Measurements from ENCODE around the gene TMEM196. TPM values are rescaled to one million over a fixed set of nuclear protein-coding genes. Genes with fewer than 3 reads are reported as not detected.
A peak's percentile ranks its signal among the peaks of the same experiment; 100 is the strongest.

Gene TMEM196
- total RNA-seq (not detected), polyA plus RNA-seq (not detected)

GRCh38 chr7:19772841-19773760 is at the start of gene TMEM196:
Gene TMEM196, minus strand, starts transcription at chr7:19773617. Its CDS starts 921 bp downstream, at chr7:19772696.
- ChIA-PET POLR2A (no interaction called here), CTCF (interaction anchor here (1.0 kb wide), 1 partner anchor 19 kb away, joined by 4 read pairs; no protein-coding TSS in a partner anchor)
- H3K27ac Mint-ChIP-seq, result peak within 1 kb of the TSS in 1 of 8 donors; percentile 34
- H3K4me3 Mint-ChIP-seq, result peak within 1 kb of the TSS in 4 of 7 donors; percentile 7 to 58 (median 32)
- peaks cover 26 to 44% of the 10 kb centered on the region in 2 donors for H3K27me3 Mint-ChIP-seq
- no peaks in the 10 kb centered on the region for H3K4me1 ChIP-seq (ENCODE audit: insufficient read depth, low read length)
- no peak for DNase-seq
- H3K4me1 Mint-ChIP-seq, result peaks cover 5 to 16% (median 15%) of the 10 kb centered on the region in 3 donors
- no peaks in the 10 kb centered on the region for H3K9me3 Mint-ChIP-seq
- H3K27me3 ChIP-seq (ENCODE audit: insufficient read depth, low read length, poor library complexity, severe bottlenecking), result peaks cover 18% of the 10 kb centered on the region
- no peaks in the 10 kb centered on the region for H3K36me3 Mint-ChIP-seq
- H3K9me3 ChIP-seq (ENCODE audit: low read length), result no peaks in the 10 kb centered on the region
- no peaks in the 10 kb centered on the region for H3K36me3 ChIP-seq (ENCODE audit: insufficient read depth, low read length)
- H3K4me3 ChIP-seq (ENCODE audit: low read length), result no peak within 1 kb of the TSS
- H3K27ac ChIP-seq (ENCODE audit: low read depth, low read length), result no peak within 1 kb of the TSS

GRCh38 chr7:19816128-19816527 is 42.7 kb upstream of the TMEM196 start:
- H3K9me3 ChIP-seq (ENCODE audit: low read length), result no peaks in the 10 kb centered on the region
- no peak overlapping the region for H3K27ac Mint-ChIP-seq
- DNase-seq, result no peak
- no peaks in the 10 kb centered on the region for H3K27me3 Mint-ChIP-seq
- no peak overlapping the region for H3K4me3 ChIP-seq (ENCODE audit: low read length)
- no peaks in the 10 kb centered on the region for H3K4me1 ChIP-seq (ENCODE audit: insufficient read depth, low read length)
- no peaks in the 10 kb centered on the region for H3K4me1 Mint-ChIP-seq
- H3K27me3 ChIP-seq (ENCODE audit: insufficient read depth, low read length, poor library complexity, severe bottlenecking), result no peaks in the 10 kb centered on the region
- H3K36me3 ChIP-seq (ENCODE audit: insufficient read depth, low read length), result no peaks in the 10 kb centered on the region
- no peaks in the 10 kb centered on the region for H3K36me3 Mint-ChIP-seq
- H3K9me3 Mint-ChIP-seq, result peaks cover 0 to 6% (median 0%) of the 10 kb centered on the region in 5 donors
- POLR2A ChIA-PET, result no interaction called here
- no peak overlapping the region for H3K4me3 Mint-ChIP-seq
- CTCF ChIA-PET, result no interaction called here
- no peak overlapping the region for H3K27ac ChIP-seq (ENCODE audit: low read depth, low read length)

- H3K9me3 ChIP-seq (ENCODE audit: low read length), result no peaks in the 10 kb centered on the region
- POLR2A ChIA-PET, result no interaction called here
- no peak for DNase-seq
- no peaks in the 10 kb centered on the region for H3K4me1 Mint-ChIP-seq
- H3K4me3 Mint-ChIP-seq, result no peak overlapping the region
- H3K27ac Mint-ChIP-seq, result no peak overlapping the region
- H3K27me3 Mint-ChIP-seq, result no peaks in the 10 kb centered on the region
- H3K36me3 Mint-ChIP-seq, result no peaks in the 10 kb centered on the region
- no peak overlapping the region for H3K4me3 ChIP-seq (ENCODE audit: low read length)
- H3K9me3 Mint-ChIP-seq, result peaks cover 0 to 6% (median 0%) of the 10 kb centered on the region in 5 donors
- CTCF ChIA-PET, result no interaction called here
- H3K36me3 ChIP-seq (ENCODE audit: insufficient read depth, low read length), result no peaks in the 10 kb centered on the region
- no peaks in the 10 kb centered on the region for H3K27me3 ChIP-seq (ENCODE audit: insufficient read depth, low read length, poor library complexity, severe bottlenecking)
- no peaks in the 10 kb centered on the region for H3K4me1 ChIP-seq (ENCODE audit: insufficient read depth, low read length)
- no peak overlapping the region for H3K27ac ChIP-seq (ENCODE audit: low read depth, low read length)
These were observed 42.1 kb upstream of the TMEM196 start for GRCh38 chr7:19815546-19815945.

- no peak overlapping the region for H3K27ac Mint-ChIP-seq
- H3K4me3 Mint-ChIP-seq, result no peak overlapping the region
- ChIA-PET CTCF (no interaction called here), POLR2A (no interaction called here)
- Histone ChIP-seq H3K9me3 (ENCODE audit: low read length) (no peaks in the 10 kb centered on the region), H3K27me3 (ENCODE audit: insufficient read depth, low read length, poor library complexity, severe bottlenecking) (no peaks in the 10 kb centered on the region), H3K4me1 (ENCODE audit: insufficient read depth, low read length) (no peaks in the 10 kb centered on the region), H3K27ac (ENCODE audit: low read depth, low read length) (no peak overlapping the region), H3K4me3 (ENCODE audit: low read length) (no peak overlapping the region), H3K36me3 (ENCODE audit: insufficient read depth, low read length) (no peaks in the 10 kb centered on the region)
- H3K9me3 Mint-ChIP-seq, result peaks cover 0 to 6% (median 0%) of the 10 kb centered on the region in 5 donors
- H3K4me1 Mint-ChIP-seq, result no peaks in the 10 kb centered on the region
- no peak for DNase-seq
- H3K36me3 Mint-ChIP-seq, result no peaks in the 10 kb centered on the region
- no peaks in the 10 kb centered on the region for H3K27me3 Mint-ChIP-seq
These were observed 41.4 kb upstream of the TMEM196 start for GRCh38 chr7:19814776-19815175.

GRCh38 chr7:19811386-19811785 is 38.0 kb upstream of the TMEM196 start:
- POLR2A ChIA-PET, result no interaction called here
- H3K36me3 Mint-ChIP-seq, result no peaks in the 10 kb centered on the region
- no peak for DNase-seq
- Histone ChIP-seq H3K4me3 (ENCODE audit: low read length) (no peak overlapping the region), H3K27me3 (ENCODE audit: insufficient read depth, low read length, poor library complexity, severe bottlenecking) (no peaks in the 10 kb centered on the region), H3K36me3 (ENCODE audit: insufficient read depth, low read length) (no peaks in the 10 kb centered on the region), H3K4me1 (ENCODE audit: insufficient read depth, low read length) (no peaks in the 10 kb centered on the region), H3K9me3 (ENCODE audit: low read length) (no peaks in the 10 kb centered on the region), H3K27ac (ENCODE audit: low read depth, low read length) (no peak overlapping the region)
- no peak overlapping the region for H3K4me3 Mint-ChIP-seq
- no peaks in the 10 kb centered on the region for H3K4me1 Mint-ChIP-seq
- H3K9me3 Mint-ChIP-seq, result peaks cover 0 to 5% (median 0%) of the 10 kb centered on the region in 5 donors
- H3K27ac Mint-ChIP-seq, result no peak overlapping the region
- CTCF ChIA-PET, result no interaction called here
- no peaks in the 10 kb centered on the region for H3K27me3 Mint-ChIP-seq

GRCh38 chr7:19798986-19799385 is 25.6 kb upstream of the TMEM196 start:
- POLR2A ChIA-PET, result no interaction called here
- no peaks in the 10 kb centered on the region for H3K4me1 ChIP-seq (ENCODE audit: insufficient read depth, low read length)

GRCh38 chr7:19783541-19783940 is 10.1 kb upstream of the TMEM196 start:
- no peaks in the 10 kb centered on the region for H3K27me3 Mint-ChIP-seq
- H3K4me3 Mint-ChIP-seq, result no peak overlapping the region
- no peaks in the 10 kb centered on the region for H3K4me1 Mint-ChIP-seq
- Histone ChIP-seq H3K36me3 (ENCODE audit: insufficient read depth, low read length) (no peaks in the 10 kb centered on the region), H3K27me3 (ENCODE audit: insufficient read depth, low read length, poor library complexity, severe bottlenecking) (no peaks in the 10 kb centered on the region), H3K4me3 (ENCODE audit: low read length) (no peak overlapping the region), H3K9me3 (ENCODE audit: low read length) (no peaks in the 10 kb centered on the region), H3K4me1 (ENCODE audit: insufficient read depth, low read length) (no peaks in the 10 kb centered on the region), H3K27ac (ENCODE audit: low read depth, low read length) (no peak overlapping the region)
- no peak for DNase-seq
- no peak overlapping the region for H3K27ac Mint-ChIP-seq
- POLR2A ChIA-PET, result no interaction called here
- H3K9me3 Mint-ChIP-seq, result peaks cover 0 to 12% (median 6%) of the 10 kb centered on the region in 5 donors
- H3K36me3 Mint-ChIP-seq, result no peaks in the 10 kb centered on the region
- CTCF ChIA-PET, result no interaction called here

More at GRCh38 chr7:19798986-19799385, 25.6 kb upstream of the TMEM196 start:
- no peak for DNase-seq
- H3K27ac Mint-ChIP-seq, result no peak overlapping the region
- Histone ChIP-seq H3K4me3 (ENCODE audit: low read length) (no peak overlapping the region), H3K9me3 (ENCODE audit: low read length) (no peaks in the 10 kb centered on the region), H3K27me3 (ENCODE audit: insufficient read depth, low read length, poor library complexity, severe bottlenecking) (no peaks in the 10 kb centered on the region), H3K27ac (ENCODE audit: low read depth, low read length) (no peak overlapping the region), H3K36me3 (ENCODE audit: insufficient read depth, low read length) (no peaks in the 10 kb centered on the region)
- no peak overlapping the region for H3K4me3 Mint-ChIP-seq
- H3K9me3 Mint-ChIP-seq, result peaks cover 0 to 4% (median 0%) of the 10 kb centered on the region in 5 donors
- no peaks in the 10 kb centered on the region for H3K36me3 Mint-ChIP-seq
- no peaks in the 10 kb centered on the region for H3K4me1 Mint-ChIP-seq
- H3K27me3 Mint-ChIP-seq, result no peaks in the 10 kb centered on the region
- CTCF ChIA-PET, result no interaction called here

- Mint-ChIP-seq H3K27me3 (peaks cover 22 to 29% of the 10 kb centered on the region in 2 donors), H3K4me3 (no peak overlapping the region), H3K9me3 (peaks cover 0 to 3% (median 0%) of the 10 kb centered on the region in 5 donors), H3K36me3 (no peaks in the 10 kb centered on the region), H3K27ac (no peak overlapping the region), H3K4me1 (peaks cover 5 to 15% (median 15%) of the 10 kb centered on the region in 3 donors)
- ChIA-PET CTCF (no interaction called here), POLR2A (no interaction called here)
- DNase-seq, result no peak
- Histone ChIP-seq H3K4me3 (ENCODE audit: low read length) (no peak overlapping the region), H3K4me1 (ENCODE audit: insufficient read depth, low read length) (no peaks in the 10 kb centered on the region), H3K36me3 (ENCODE audit: insufficient read depth, low read length) (no peaks in the 10 kb centered on the region), H3K27ac (ENCODE audit: low read depth, low read length) (no peak overlapping the region), H3K27me3 (ENCODE audit: insufficient read depth, low read length, poor library complexity, severe bottlenecking) (peaks cover 12% of the 10 kb centered on the region), H3K9me3 (ENCODE audit: low read length) (no peaks in the 10 kb centered on the region)
These were observed 3.6 kb upstream of the TMEM196 start for GRCh38 chr7:19776981-19777380.
